NB4 (cell line): ENCODE data around the gene TCAF1.
"Not testable (repeated sequence)": the region's sequence is repeated elsewhere in the genome, so short reads cannot be mapped to it uniquely, and the experiment has no call there.

ENCODE experiments used
- DNase-seq: peaks from one replicate; pipeline ENCODE4 v3.0.0; 2010; ENCODE audit warnings: low read depth
- H3K4me3 ChIP-seq: one replicate; pipeline ENCODE4 v1.5.1; 2011; ENCODE audit warnings: mild to moderate bottlenecking, low read depth, low read length, moderate library complexity

The TCAF1 gene

GRCh38 chr7:143821392-143822277 lies 80.3 kb downstream of the TCAF1 start:
- not testable (repeated sequence) for DNase-seq, H3K4me3 ChIP-seq

DNA sequence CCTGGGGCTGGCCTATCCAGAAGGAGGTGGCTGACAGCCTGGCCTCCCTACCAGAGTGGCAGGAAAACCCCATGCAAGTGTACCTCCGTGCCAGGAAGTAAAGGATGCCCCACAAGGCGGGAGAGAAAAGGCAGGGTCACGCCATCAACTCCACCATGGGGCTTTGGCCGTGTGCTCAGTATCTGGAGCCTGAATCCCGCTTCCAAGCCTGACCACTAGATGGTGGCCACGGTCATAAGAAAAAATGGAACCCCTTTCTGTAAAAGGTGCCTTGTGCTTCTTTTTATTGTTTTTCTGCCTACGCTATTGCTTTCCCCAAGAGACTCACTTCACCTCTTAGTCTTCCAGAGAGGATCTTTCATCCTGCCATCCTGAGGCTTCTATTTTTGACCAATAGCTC lies 84.1 kb downstream of the TCAF1 start:
- not testable (repeated sequence) for DNase-seq, H3K4me3 ChIP-seq

GRCh38 chr7:143816471-143817133 lies 85.4 kb downstream of the TCAF1 start:
- DNase-seq, H3K4me3 ChIP-seq: not testable (repeated sequence)

DNA sequence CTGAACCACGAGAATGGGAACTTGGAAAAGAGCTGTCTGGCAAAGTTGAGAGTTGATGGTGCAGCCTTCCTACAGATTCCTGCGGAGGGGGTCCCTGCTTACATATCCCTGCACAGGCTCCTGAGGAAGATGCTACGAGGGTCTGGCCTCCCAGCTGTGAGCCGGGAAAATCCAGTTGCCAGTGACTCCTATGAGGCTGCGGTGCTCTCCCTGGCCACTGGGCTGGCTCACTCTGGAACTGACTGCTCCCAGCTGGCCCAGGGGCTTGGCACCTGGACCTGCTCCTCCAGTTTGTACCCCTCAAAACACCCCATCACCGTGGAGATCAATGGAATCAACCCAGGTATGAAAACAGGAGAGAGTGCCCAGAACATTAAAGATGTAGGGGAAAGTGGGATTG lies 91.3 kb downstream of the TCAF1 start:
- not testable (repeated sequence) for DNase-seq, H3K4me3 ChIP-seq

DNA sequence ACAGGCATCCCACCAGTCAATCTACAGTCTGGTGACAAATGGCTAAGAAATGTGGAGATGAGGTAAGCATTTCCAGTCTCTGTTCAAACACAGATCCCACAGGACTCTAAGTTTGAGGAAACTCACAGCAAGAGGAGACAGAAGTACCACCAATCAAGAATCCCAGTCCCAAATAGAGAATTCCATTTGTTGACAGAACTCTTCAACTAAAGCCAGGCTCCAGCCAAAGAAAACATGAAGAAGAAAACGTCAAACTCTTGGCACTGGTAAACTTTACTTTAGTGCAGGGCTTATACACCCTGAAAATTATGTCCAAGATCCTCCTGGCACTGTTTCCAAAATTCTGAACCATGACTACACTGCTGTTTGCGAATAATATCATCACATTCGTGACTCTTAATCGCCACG lies 95.3 kb downstream of the TCAF1 start:
- not testable (repeated sequence) for H3K4me3 ChIP-seq, DNase-seq
